Stimulated activated CD4-positive, alpha-beta T cell treated with anti-CD3 and anti-CD28 coated beads, Interleukin-2, amount 100 ng/mL, for 48 hours (primary cell): Measurements from ENCODE around the gene PLSCR4.
"Not testable (repeated sequence)": the region's sequence is repeated elsewhere in the genome, so short reads cannot be mapped to it uniquely, and the experiment has no call there.

ENCODE experiments used
- DNase-seq, 2 donors: peaks; one replicate each; pipeline ENCODE4 v3.0.0-alpha.2; 2020

The PLSCR4 gene

DNA sequence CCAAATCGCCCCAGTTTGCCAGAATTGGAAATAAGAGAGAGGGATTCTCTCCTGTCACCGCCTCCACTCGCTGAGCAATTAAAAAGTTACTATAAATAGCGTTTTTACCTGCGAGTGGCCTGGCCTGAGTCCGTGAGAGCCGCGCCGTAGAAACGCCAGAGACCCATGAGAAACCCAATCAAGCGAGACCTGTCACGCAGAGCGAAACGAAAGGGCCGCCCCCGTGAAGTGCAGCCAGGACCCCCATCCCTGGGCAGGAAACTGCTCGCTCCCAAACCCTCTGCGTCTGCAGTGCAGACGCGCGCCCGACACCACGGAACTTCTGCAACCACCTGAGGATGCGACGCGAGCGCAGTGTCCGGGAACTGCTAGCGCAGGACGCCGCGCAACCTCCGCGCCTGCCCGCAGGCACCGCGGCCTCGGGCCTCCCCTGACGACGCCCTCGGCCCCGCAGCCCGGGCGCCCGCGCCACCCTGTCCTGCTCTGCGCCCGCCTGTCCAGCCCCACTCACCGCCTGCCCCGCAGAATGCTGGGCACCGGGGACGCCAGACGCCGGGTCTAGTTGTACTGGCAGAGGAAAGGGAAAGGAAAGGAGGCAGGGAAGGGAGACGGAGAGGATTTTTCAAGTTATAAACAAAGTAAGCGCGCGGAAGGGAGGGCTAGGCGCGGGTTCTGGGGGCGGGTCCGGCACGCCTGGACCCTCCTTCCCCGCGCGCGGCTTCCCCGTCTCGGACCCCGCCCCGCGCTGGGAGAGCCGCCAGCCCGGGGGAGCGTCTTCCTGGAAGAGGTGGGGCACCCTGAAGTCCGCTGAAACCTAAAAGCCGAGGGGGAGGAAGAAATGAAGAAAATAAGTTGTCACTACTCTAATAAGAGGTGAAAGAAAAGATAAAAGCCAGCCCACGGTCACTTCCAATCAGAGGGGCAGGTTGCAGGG lies at the start of gene PLSCR4:
Gene PLSCR4 (minus strand): TSS at position 657 of the 934 bp plus-strand sequence. CDS start 29,034 bp downstream, outside the sequence.
- DNase-seq = no peak

DNA sequence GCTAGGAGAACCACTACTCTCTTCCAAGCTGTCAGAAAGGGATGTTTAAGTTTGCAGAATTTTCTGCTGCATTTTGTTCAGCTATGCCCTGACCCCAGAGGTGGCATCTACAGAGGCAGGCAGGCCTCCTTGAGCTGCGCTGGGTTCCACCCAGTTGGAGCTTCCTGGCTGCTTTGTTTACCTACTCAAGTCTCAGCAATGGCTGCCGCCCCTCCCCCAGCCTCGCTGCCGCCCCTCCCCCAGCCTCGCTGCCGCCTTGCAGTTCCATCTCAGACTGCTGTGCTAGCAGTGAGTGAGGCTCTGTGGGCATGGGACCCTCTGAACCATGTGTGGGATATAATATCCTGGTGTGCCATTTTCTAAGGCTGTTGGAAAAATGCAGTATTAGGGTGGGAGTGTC lies 42.5 kb upstream of the PLSCR4 start:
- DNase-seq = not testable (repeated sequence)

DNA sequence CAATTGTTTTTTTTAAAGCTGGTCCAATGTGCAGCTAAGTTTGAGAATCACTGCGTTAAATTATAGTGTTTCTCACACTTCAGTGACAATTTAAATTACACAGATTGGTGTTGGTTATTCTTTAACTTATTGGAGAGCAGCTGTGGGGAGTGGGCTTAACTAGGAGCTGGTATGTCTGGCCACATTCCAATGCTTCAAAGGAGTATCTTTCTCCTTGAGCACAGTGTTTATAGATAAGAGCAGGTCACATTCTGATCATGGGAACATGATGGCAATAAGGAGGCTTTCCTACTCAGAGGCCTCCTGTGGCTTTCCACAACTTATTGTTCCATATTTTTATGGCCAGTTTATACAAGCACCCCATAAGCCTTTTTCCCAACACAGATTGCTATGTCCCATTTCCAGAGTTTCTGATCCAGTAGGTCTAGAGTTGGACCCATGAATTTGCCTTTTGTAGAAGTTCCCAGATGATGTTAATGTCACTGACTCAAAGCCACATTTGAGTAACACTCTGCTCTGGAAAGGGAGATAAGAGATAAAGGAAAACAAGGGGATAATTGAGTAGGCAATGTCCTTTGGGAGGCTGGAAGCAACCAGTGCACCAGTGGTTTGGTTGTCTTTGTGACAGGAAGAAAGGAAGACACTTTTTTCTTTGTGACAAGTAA lies 33.0 kb upstream of the PLSCR4 start:
- DNase-seq = no peak

DNA sequence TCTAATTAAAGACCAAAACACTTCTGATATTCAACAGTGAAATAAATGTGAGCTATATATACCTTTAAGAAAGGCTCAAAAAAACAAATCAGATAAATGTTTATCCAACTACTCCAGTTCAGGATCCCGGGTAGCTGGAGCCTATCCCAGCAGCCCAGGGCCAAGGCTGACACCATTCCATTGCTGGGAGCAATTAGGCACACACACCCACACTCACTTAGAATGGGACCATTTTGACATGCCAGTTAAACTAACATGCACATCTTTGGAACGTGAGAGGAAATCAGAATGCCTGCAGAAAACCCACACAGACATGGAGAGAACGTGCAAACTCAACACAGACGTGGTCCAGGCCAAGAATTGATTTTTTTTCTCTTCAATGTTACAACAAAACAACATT lies 30.0 kb upstream of the PLSCR4 start:
- no peak for DNase-seq

GRCh38 chr3:146279951-146280350 lies 29.0 kb upstream of the PLSCR4 start:
- no peak for DNase-seq

GRCh38 chr3:146279013-146279412 lies 28.1 kb upstream of the PLSCR4 start:
- DNase-seq = no peak

DNA sequence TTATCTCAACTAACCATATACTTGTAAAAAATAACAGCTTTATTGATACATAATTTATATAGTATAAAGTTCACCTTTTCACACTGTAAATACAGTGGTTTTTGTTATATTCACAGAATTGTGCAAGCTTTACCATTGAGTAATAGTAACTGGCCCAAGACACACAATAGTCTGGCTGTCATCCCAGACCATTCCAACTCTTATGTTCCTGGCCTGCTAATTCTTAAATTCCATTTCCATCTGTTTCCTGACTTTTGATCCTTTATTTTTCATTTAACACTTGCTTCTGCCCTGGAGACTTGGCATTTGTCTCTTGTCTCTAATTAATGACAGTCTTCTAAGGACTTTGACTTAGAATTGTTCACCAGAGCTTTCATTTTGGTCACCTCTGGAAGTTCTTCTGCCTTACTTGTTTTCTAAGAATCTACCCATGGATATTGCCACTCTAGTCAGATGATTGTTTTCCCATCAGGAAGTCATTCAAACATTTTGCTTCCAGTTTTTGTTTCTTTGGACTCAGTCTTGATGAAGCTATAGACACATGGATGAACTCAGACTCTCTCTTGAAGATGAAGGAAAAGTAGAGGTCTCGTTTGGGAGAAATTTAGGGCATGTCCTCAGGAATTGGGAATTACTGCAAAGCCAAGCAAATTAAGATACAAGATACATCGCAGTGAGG lies 27.2 kb upstream of the PLSCR4 start:
- no peak for DNase-seq

GRCh38 chr3:146275476-146275875 lies 24.6 kb upstream of the PLSCR4 start:
- DNase-seq = no peak

GRCh38 chr3:146274833-146275232 lies 23.9 kb upstream of the PLSCR4 start:
- no peak for DNase-seq

- DNase-seq = no peak
These were observed 23.0 kb upstream of the PLSCR4 start for GRCh38 chr3:146273721-146274407.

DNA sequence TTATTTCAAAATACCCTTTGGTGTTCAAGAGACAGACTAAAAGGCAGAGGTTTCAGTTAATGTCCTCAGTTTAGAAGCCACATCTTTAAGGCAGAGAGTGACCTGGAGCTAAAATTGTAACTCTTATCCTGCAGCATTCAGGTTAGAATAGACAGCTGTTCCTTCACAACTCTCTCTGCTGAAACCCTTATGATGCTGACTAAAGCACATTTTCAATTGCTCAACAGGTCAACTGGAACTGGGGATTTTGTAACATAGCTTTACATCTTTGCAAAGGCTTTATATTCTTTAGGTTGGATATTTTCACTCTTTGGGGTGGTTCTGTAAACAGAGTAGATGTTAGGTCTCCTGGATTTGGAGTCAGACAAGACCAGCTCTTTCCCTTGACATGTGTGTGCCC lies 20.3 kb upstream of the PLSCR4 start:
- no peak for DNase-seq

DNA sequence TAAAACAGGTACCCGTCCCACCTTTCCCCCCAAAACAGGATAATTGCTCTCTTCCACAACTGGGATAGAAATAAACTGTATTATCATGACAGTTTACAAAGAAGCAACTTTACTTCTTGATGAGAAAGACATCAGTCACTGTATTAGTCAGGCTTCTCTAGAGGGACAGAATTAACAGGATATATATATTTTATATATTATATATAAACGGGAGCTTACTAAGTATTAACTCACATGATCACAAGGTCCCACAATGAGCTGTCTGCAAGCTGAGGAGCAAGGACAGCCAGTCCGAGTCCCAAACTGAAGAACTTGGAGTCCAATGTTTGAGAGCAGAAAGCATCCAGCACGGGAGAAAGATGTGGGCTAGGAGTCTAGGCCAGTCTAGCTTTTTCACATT lies 18.4 kb upstream of the PLSCR4 start:
- DNase-seq = no peak

GRCh38 chr3:146268535-146269219 lies 17.8 kb upstream of the PLSCR4 start:
- DNase-seq = no peak

DNA sequence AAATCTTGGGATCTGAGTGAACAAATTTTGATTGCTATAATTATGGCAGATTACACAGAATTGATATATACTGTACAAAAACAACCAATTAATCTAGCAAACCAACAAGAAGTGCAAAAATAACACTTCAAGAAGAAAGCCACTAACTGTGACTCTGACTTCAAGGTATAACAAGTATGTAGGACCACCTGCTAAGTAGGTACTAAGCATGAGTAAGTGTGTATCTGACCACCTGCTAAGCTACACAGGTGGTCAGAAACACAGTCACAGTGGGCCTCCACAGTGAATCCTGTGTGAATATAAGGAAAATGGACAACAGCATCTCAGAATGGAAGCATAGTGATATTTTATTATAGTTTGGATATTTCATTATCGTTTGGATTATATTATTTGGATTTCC lies 14.8 kb upstream of the PLSCR4 start:
- no peak for DNase-seq

- DNase-seq = no peak
These were observed 11.6 kb upstream of the PLSCR4 start for GRCh38 chr3:146262371-146263110.

- DNase-seq = no peak
These were observed 9.1 kb upstream of the PLSCR4 start for GRCh38 chr3:146259880-146260589.

- no peak for DNase-seq
These were observed 6.1 kb upstream of the PLSCR4 start for GRCh38 chr3:146256851-146257486.

DNA sequence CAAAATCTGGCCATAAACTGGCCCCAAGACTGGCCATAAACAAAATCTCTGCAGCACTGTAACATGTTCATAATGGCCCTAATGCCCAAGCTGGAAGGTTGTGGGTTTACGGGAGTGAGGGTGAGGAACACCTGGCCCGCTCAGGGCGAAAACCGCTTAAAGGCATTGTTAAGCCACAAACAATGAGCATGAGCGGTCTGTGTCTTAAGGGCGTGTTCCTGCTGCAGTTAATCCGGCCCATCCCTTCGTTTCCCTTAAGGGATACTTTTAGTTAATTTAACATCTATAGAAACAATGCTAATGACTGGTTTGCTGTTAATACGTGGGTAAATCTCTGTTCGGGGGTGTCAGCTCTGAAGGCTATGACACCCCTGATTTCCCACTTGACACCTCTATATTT lies 1.5 kb upstream of the PLSCR4 start:
- not testable (repeated sequence) for DNase-seq

DNA sequence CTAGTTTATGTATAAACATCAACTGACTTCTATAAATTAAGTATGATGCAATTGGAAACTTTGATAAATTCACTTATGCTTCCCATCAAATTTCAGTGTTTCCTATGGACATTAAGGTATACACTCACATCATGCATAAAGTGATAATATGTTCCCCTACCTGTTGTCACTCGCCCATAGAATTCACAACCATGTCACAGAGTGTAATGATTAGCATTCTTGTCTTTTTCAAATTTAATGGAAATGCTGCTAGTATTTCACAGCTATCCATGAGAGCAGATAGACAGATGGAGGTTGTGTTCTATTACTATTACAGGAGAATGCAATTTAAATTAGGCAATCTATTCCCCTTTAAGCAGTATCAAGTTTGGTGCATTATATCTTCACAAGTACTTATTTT lies 984 bp downstream of the PLSCR4 start:
- no peak for DNase-seq

- no peak for DNase-seq
These were observed 3.0 kb downstream of the PLSCR4 start for GRCh38 chr3:146247911-146248310.
